Heart left ventricle (tissue), 16 donors: ENCODE data around the gene NEURL3. TPM values are rescaled to one million over a fixed set of nuclear protein-coding genes. Genes with fewer than 3 reads are reported as not detected.

Experiments used
- ATAC-seq, 4 donors: fragments of 200-7000 bp; cut with Tn5 transposase; one replicate each; pipeline ENCODE4 v1.9.1; 2020 to 2022; ENCODE audit warnings: moderate library complexity in 4 of 4, mild to moderate bottlenecking in 3 of 4, moderate number of reproducible peaks in 1 of 4
- DNase-seq, 5 donors: peaks; one replicate each; pipeline ENCODE4 v3.0.0-alpha.2; 2020
- H3K27ac ChIP-seq, 12 donors: fragments of 200-600 bp; sonication (generic) in 4 of 12; one replicate each; pipeline versions ENCODE4 v1.5.0 to v1.8.0; 2016 to 2022; ENCODE audit warnings: mild to moderate bottlenecking in 2 of 12
- H3K27me3 ChIP-seq, 9 donors: fragments of 200-600 bp; sonication (generic) in 2 of 9; one replicate each; pipeline versions ENCODE4 v1.5.1 to v1.8.0; 2016 to 2022; ENCODE audit warnings: mild to moderate bottlenecking in 3 of 9
- H3K36me3 ChIP-seq, 9 donors: fragments of 200-600 bp; sonication (generic) in 2 of 9; one replicate each; pipeline versions ENCODE4 v1.5.0 to v1.8.0; 2018 to 2022; ENCODE audit warnings: mild to moderate bottlenecking in 2 of 9
- H3K4me1 ChIP-seq, 12 donors: fragments of 200-600 bp; sonication (generic) in 4 of 12; one replicate each; pipeline versions ENCODE4 v1.5.0 to v1.8.0; 2016 to 2022; ENCODE audit warnings: mild to moderate bottlenecking in 3 of 12
- H3K4me3 ChIP-seq, 12 donors: fragments of 200-600 bp; sonication (generic) in 4 of 12; one replicate each; pipeline versions ENCODE4 v1.5.0 to v1.8.0; 2017 to 2022; ENCODE audit warnings: mild to moderate bottlenecking in 9 of 12, moderate library complexity in 4 of 12
- H3K9me3 ChIP-seq, 12 donors: fragments of 200-600 bp; sonication (generic) in 4 of 12; one replicate each; pipeline versions ENCODE4 v1.5.0 to v1.8.0; 2016 to 2022; ENCODE audit warnings: mild to moderate bottlenecking in 1 of 12
- CTCF ChIP-seq, 12 donors: fragments of 200-600 bp; sonication (generic) in 4 of 12; IDR thresholded peaks; one replicate each; pipeline versions ENCODE4 v1.5.0 to v1.8.0; 2018 to 2022; ENCODE audit warnings: antibody characterized with exemption in 12 of 12, mild to moderate bottlenecking in 5 of 12
- POLR2A ChIP-seq, 2 donors: fragments of 450-650 bp; IDR thresholded peaks; one replicate each; pipeline ENCODE4 v1.6.1; 2017; ENCODE audit warnings: antibody characterized with exemption in 2 of 2, mild to moderate bottlenecking in 2 of 2, moderate library complexity in 2 of 2
- WGBS, 4 donors: extraction: QIAGEN DNeasy Blood & Tissue Kit in 2 of 4; methylation state at CpG; one replicate each; pipeline versions ENCODE4 v1.1.5 to v1.1.7; 2013 to 2018; 5-methylcytosine and 5-hydroxymethylcytosine counted together
- intact Hi-C, 10 donors: fragments of 100-400 bp; cut with DNase I; formaldehyde crosslinking; loops; one replicate each; pipeline versions ENCODE4 v1.11.1 to v1.14.2; 2022
- polyA plus RNA-seq, 2 donors: library from polyadenylated mRNA; stranded (reverse); fragments of 200-250 nt; gene quantifications; one replicate each; pipeline ENCODE4 v1.2.3, GENCODE V29; 2013
- total RNA-seq, 9 donors: library from RNA; depleted of rRNA in 2 of 9; stranded (reverse); fragments of >200 nt in 2 of 9; fragmentation: NEBNext Ultra II Directional in 3 of 9; extraction: Animal tissue kit (Norgen Biotek cat#: 25700) in 3 of 9; gene quantifications; one replicate each; pipeline versions ENCODE4 v1.1.0 to v1.2.4, GENCODE V29; 2016 to 2023
- donor health status: ischemic (EF 13 %, LVEDD 7.1; RV severe dilation, severe dysfunction).
- donor health status: healthy with polysubstance abuse.
- donor health status: DM: no; HTN: yes; CAD: no.
- donor health status: DM: no; HTN: no; CAD: no.
- donor health status: ischemic (EF 25% LVEDD 6.9; RV normal size, moderate dysfunction).
- donor health status: ischemic (EF 25% LVEDD 5.7; RV mildly dilated, moderate dysfunction).
- donor health status: healthy.
- donor health status: DM: yes; HTN: yes; CAD: no.
- donor health status: ischemic (EF 35%, LVEDD 5.7; RV mildly dilated, moderate dysfunction).
- donor health status: nonischemic (EF 11% LVEDD 7.7; RV severe dilation, severe dysfunction).
- donor health status: DM: yes; HTN: yes; CAD: no.
- donor health status: PGD.
- donor health status: ischemic (EF 29% LVEDD 5.4; RV normal size, mild dysfunction).
- donor health status: nonischemic (EF 23%, LVEDD 6.1; RV moderate dilation, normal function).

NEURL3 gene
- total and polyA plus RNA-seq, 11 donors = 0.07 to 0.75 (median 0.27) TPM; not detected in 8

GRCh38 chr2:96502891-96503636 lies 2.1 kb downstream of the NEURL3 start:
- Histone ChIP-seq H3K27me3 (peaks cover 0 to 14% (median 8%) of the 10 kb centered on the region in 9 donors), H3K9me3 (no peaks in the 10 kb centered on the region), H3K36me3 (no peaks in the 10 kb centered on the region), H3K4me3 (no peak overlapping the region), H3K4me1 (peaks cover 0 to 30% (median 14%) of the 10 kb centered on the region in 12 donors), H3K27ac (no peak overlapping the region)
- TF ChIP-seq CTCF (IDR thresholded peaks at IDR 0.05) (no peak), POLR2A (IDR thresholded peaks at IDR 0.05) (no peak)
- WGBS, 4 donors = 76 to 82% (median 78%) methylated on average over 7 to 13 of the region's 13 CpGs
- intact Hi-C loops = loop anchor here in 6 of 10 donors (10.0 kb wide), 3 partner anchors 168 to 368 kb away; partner anchors contain the start of genes ASTL (in 4 of the 6), SNRNP200 (in 2 of the 6) and NCAPH (in 1 of the 6)
- DNase-seq (no peak), ATAC-seq (peak in 1 of 4 donors; percentile 31)

- H3K9me3 ChIP-seq = no peaks in the 10 kb centered on the region
- no peak for DNase-seq
- H3K27me3 ChIP-seq = peaks cover 0 to 14% (median 8%) of the 10 kb centered on the region in 9 donors
- no peak for TF ChIP-seq CTCF (IDR thresholded peaks at IDR 0.05)
- ATAC-seq = no peak
- 76 to 86% (median 83%) methylated on average over 6 to 16 of the region's 16 CpGs for WGBS, 4 donors
- H3K27ac ChIP-seq = no peak overlapping the region
- peaks cover 0 to 25% (median 11%) of the 10 kb centered on the region in 12 donors for H3K4me1 ChIP-seq
- H3K36me3 ChIP-seq = no peaks in the 10 kb centered on the region
- no peak overlapping the region for H3K4me3 ChIP-seq
- intact Hi-C loops = loop anchor here in 6 of 10 donors (10.0 kb wide), 3 partner anchors 167 to 367 kb away; partner anchors contain the start of genes ASTL (in 4 of the 6), SNRNP200 (in 2 of the 6) and NCAPH (in 1 of the 6)
Observed at GRCh38 chr2:96501886-96502810, 3.0 kb downstream of the NEURL3 start.

GRCh38 chr2:96501471-96501874 lies 3.7 kb downstream of the NEURL3 start:
- DNase-seq (no peak), ATAC-seq (peak in 2 of 4 donors; percentile 15 to 79)
- intact Hi-C loops = loop anchor here in 6 of 10 donors (10.0 kb wide), 3 partner anchors 167 to 367 kb away; partner anchors contain the start of genes ASTL (in 4 of the 6), SNRNP200 (in 2 of the 6) and NCAPH (in 1 of the 6)
- peaks cover 0 to 25% (median 11%) of the 10 kb centered on the region in 12 donors for H3K4me1 ChIP-seq
- WGBS, 4 donors = 57 to 73% (median 63%) methylated on average over 2 of the region's 2 CpGs
- no peak overlapping the region for H3K27ac ChIP-seq
- H3K4me3 ChIP-seq = no peak overlapping the region
- no peaks in the 10 kb centered on the region for H3K9me3 ChIP-seq
- TF ChIP-seq POLR2A (IDR thresholded peaks at IDR 0.05) = no peak
- no peak for TF ChIP-seq CTCF (IDR thresholded peaks at IDR 0.05)
- H3K36me3 ChIP-seq = no peaks in the 10 kb centered on the region
- H3K27me3 ChIP-seq = peaks cover 0 to 14% (median 8%) of the 10 kb centered on the region in 9 donors
